Kidney (tissue), 14 donors: ENCODE measurements around the gene C1orf74. TPM values are rescaled to one million over a fixed set of nuclear protein-coding genes. Genes with fewer than 3 reads are reported as not detected.
A peak's percentile ranks its signal among the peaks of the same experiment; 100 is the strongest.

Experiments
- DNase-seq, 5 donors: peaks; one replicate each; pipeline ENCODE4 v3.0.0-alpha.2; 2013 to 2020
- FAIRE-seq: peaks from 2 replicates; lab custom pipeline; 2012; peaks lifted over from hg19 to GRCh38; lab: Jason Lieb, UNC
- H3K27ac ChIP-seq, 2 donors: one replicate each; pipeline ENCODE4 v1.7.0; 2013; ENCODE audit warnings: low read depth in 2 of 2, low read length in 2 of 2, inconsistent platforms in 1 of 2
- H3K27me3 ChIP-seq: one replicate; pipeline ENCODE4 v1.7.1; 2013; ENCODE audit warnings: low read length, inconsistent platforms; ENCODE audit not compliant: control insufficient read depth, insufficient read depth
- H3K36me3 ChIP-seq, 3 donors: one replicate each; pipeline versions ENCODE4 v1.7.0 to v1.7.1; 2013; ENCODE audit warnings: low read length in 3 of 3, control low read depth in 1 of 3, inconsistent platforms in 1 of 3; ENCODE audit not compliant: insufficient read depth in 3 of 3, control insufficient read depth in 2 of 3
- H3K4me1 ChIP-seq, 3 donors: one replicate each; pipeline versions ENCODE4 v1.7.0 to v1.7.1; 2013; ENCODE audit warnings: low read length in 3 of 3, inconsistent platforms in 1 of 3, low read depth in 1 of 3; ENCODE audit not compliant: control insufficient read depth in 2 of 3, insufficient read depth in 2 of 3
- H3K4me3 ChIP-seq, 3 donors: one replicate each; pipeline versions ENCODE4 v1.7.0 to v1.8.1; 2013; ENCODE audit warnings: low read length in 3 of 3, control low read depth in 1 of 3, inconsistent platforms in 1 of 3
- H3K9ac ChIP-seq, 3 donors: one replicate each; pipeline versions ENCODE4 v1.7.0 to v1.7.1; 2013; ENCODE audit warnings: low read length in 3 of 3, control low read depth in 1 of 3, inconsistent platforms in 1 of 3
- H3K9me3 ChIP-seq, 3 donors: one replicate each; pipeline versions ENCODE4 v1.7.0 to v1.7.1; 2013; ENCODE audit warnings: low read length in 3 of 3, control low read depth in 1 of 3, inconsistent platforms in 1 of 3; ENCODE audit not compliant: control insufficient read depth in 2 of 3, insufficient read depth in 1 of 3
- CTCF ChIP-seq: IDR thresholded peaks from 3 replicates; pipeline ENCODE4 v1.5.1; 2012; ENCODE audit warnings: mild to moderate bottlenecking, moderate library complexity, borderline replicate concordance; ENCODE audit not compliant: insufficient read depth; ENCODE audit errors: extremely low read depth
- intact Hi-C: fragments of 100-400 bp; cut with DNase I; formaldehyde crosslinking; loops from one replicate; pipeline ENCODE4 v1.11.1; 2022
- polyA plus RNA-seq: library from polyadenylated mRNA; stranded (reverse); fragments of 350-450 nt; fragmentation: Illumina TruSeq; extraction: RNeasy Lipid Tissue Mini Kit (QIAGEN cat#74804); gene quantifications from one replicate; pipeline ENCODE4 v1.2.3, GENCODE V29; 2014; ENCODE audit warnings: low read depth, low replicate concordance; ENCODE audit not compliant: insufficient read depth
- total RNA-seq: library from RNA; stranded (reverse); fragmentation: NEBNext Ultra II Directional; extraction: Animal tissue kit (Norgen Biotek cat#: 25700); gene quantifications from one replicate; pipeline ENCODE4 v1.2.1, GENCODE V29; 2021
- donor health status: control.
- donor health status: control.
- donor health status: control.
- donor health status: control.
- donor health status: control.
- donor health status: DM: yes; HTN: yes; CAD: no.
- donor health status: Normal renal cell carcinoma (clear cell type).

C1orf74 gene
- total and polyA plus RNA-seq, 2 donors from 2014 or later: 2.5 TPM

GRCh38 chr1:209830722-209831121 is 46.4 kb upstream of the C1orf74 start:
- intact Hi-C loops: no loop called here
- Histone ChIP-seq H3K9me3 (no peaks in the 10 kb centered on the region), H3K9ac (no peak overlapping the region), H3K27me3 (no peaks in the 10 kb centered on the region), H3K27ac (no peak overlapping the region), H3K4me1 (peaks cover 0 to 3% (median 0%) of the 10 kb centered on the region in 3 donors), H3K36me3 (peaks cover 6 to 35% (median 25%) of the 10 kb centered on the region in 3 donors), H3K4me3 (no peak overlapping the region)
- FAIRE-seq (no peak), DNase-seq (no peak)
- no peak for TF ChIP-seq CTCF

- Histone ChIP-seq H3K9me3 (no peaks in the 10 kb centered on the region), H3K4me1 (peaks cover 0 to 3% (median 0%) of the 10 kb centered on the region in 3 donors), H3K36me3 (peaks cover 6 to 28% (median 20%) of the 10 kb centered on the region in 3 donors), H3K27me3 (no peaks in the 10 kb centered on the region), H3K4me3 (no peak overlapping the region), H3K27ac (no peak overlapping the region), H3K9ac (no peak overlapping the region)
- DNase-seq (no peak), FAIRE-seq (no peak)
- TF ChIP-seq CTCF: no peak
- intact Hi-C loops: no loop called here
Measured at GRCh38 chr1:209829716-209830115, 45.4 kb upstream of the C1orf74 start.

GRCh38 chr1:209827384-209828262 is 43.3 kb upstream of the C1orf74 start, which contains the start of gene UTP25:
TSS of gene UTP25 (plus strand) at chr1:209827972. CDS start at chr1:209828064, 92 bp downstream.
- H3K27ac ChIP-seq: peak within 1 kb of the TSS; percentile 46 to 62
- no peaks in the 10 kb centered on the region for H3K9me3 ChIP-seq
- peaks cover 2 to 8% (median 7%) of the 10 kb centered on the region in 3 donors for H3K36me3 ChIP-seq
- peak within 1 kb of the TSS in 2 of 3 donors; percentile 47 to 93 for H3K9ac ChIP-seq
- no peaks in the 10 kb centered on the region for H3K27me3 ChIP-seq
- DNase-seq (peak; percentile 94 to 98 (median 96)), FAIRE-seq (no peak)
- TF ChIP-seq CTCF: peak; percentile 80
- peak within 1 kb of the TSS; percentile 94 to 99 (median 98) for H3K4me3 ChIP-seq
- intact Hi-C loops: no loop called here
- H3K4me1 ChIP-seq: peaks cover 0 to 5% (median 0%) of the 10 kb centered on the region in 3 donors
